ENCODE measurements around the gene COL7A1. TPM values are rescaled to one million over a fixed set of nuclear protein-coding genes. Genes with fewer than 3 reads are reported as not detected.

COL7A1 gene
- total RNA-seq, 1 donor from 2014 or later, result 1.5 TPM

GRCh38 chr3:48591886-48592518, 3.1 kb downstream of the COL7A1 start:
- no peak for DNase-seq

DNA sequence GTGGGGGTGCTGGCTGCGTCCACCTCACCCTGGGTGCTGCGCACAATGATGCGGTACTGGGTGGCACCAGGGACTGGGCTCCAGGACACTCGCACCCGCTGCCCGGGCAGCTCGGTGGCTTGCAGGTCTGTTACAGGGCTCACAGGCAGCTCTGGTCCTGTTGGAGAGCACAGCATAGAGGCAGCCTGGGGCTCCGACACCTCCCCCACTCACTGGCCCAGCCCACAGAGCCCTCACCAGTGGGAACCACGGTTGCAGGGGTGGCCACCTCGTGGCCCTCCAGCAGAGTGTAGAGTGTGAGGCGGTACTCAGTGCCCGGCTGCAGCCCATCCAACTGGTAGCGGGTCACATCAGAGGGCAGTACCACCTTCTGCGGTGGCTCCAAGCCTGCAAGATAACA, 3.7 kb downstream of the COL7A1 start:
- no peak for DNase-seq

GRCh38 chr3:48588230-48588629, 6.9 kb downstream of the COL7A1 start:
- DNase-seq, result no peak

GRCh38 chr3:48587686-48588085, 7.4 kb downstream of the COL7A1 start:
- DNase-seq, result no peak

DNA sequence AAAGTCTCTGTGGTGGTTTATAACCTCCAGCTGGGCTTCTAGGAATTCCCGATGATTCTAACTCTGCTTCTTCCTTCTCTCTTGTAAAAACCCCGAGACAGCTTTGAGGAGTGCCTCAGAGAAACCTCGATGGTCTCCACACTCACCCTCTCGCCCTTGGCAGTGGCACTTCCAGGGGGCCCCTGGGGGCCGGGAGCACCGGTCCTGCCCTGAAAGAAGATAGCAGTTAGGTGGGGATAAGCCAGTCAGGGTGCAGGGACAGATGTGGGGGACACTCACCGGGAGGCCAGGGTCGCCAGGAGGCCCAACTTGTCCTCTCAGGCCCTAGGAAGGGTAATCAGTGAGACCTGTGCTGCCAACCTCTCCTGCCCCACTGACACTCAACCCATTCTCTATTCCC, 9.7 kb downstream of the COL7A1 start:
- DNase-seq, result no peak

- no peak for DNase-seq
Measured at GRCh38 chr3:48584836-48585235, 10.3 kb downstream of the COL7A1 start.

- no peak for DNase-seq
Measured at GRCh38 chr3:48581621-48582481, 13.3 kb downstream of the COL7A1 start.

GRCh38 chr3:48576647-48577046, 18.5 kb downstream of the COL7A1 start:
- DNase-seq, result no peak

- no peak for DNase-seq
Measured at GRCh38 chr3:48575366-48575765, 19.8 kb downstream of the COL7A1 start.

- no peak for DNase-seq
Measured at GRCh38 chr3:48573973-48574585, 21.1 kb downstream of the COL7A1 start.

GRCh38 chr3:48572517-48572916, 22.6 kb downstream of the COL7A1 start:
- no peak for DNase-seq

- DNase-seq, result no peak
Measured at GRCh38 chr3:48571938-48572337, 23.2 kb downstream of the COL7A1 start.

- DNase-seq, result no peak
Measured at GRCh38 chr3:48569808-48570450, 25.2 kb downstream of the COL7A1 start.

DNA sequence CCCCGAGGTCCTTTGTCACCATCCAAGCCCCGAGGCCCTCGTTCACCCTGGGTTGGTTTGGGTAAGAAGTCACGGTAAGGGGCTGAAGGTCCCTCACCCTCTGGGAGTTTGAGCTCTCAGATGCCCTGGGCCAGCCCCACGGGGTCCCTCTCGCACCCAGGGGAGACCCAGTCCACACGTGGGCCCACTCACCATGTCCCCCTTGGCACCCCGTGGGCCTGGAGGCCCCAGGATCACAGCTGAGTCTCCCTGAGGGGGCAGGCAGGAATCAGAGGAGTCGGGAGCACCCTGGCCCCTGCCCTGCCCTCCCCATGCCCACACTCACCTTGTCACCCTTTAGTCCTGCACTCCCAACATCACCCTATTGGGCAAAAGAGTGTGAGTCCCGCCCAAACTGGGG, 25.7 kb downstream of the COL7A1 start:
- DNase-seq, result no peak

DNA sequence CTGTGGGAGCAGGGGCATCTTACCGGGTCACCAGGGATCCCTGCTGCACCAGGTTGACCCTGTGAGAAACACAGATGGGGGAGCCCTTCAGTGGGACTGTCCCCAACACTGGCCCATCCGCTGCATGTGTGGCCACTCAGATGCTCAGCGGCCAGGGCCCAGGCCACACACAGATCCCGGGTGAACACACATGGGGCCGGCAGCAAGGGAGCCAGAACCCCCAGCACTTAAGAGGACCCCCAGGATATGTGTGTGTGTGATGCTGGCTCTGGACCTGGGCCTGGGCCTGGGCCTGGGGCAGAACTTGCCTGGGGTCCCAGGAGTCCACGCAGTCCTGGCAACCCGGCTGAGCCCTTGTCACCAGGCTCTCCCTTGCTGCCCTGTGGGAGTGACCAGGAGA, 26.7 kb downstream of the COL7A1 start:
- no peak for DNase-seq

GRCh38 chr3:48567500-48567899, 27.6 kb downstream of the COL7A1 start:
- no peak for DNase-seq

DNA sequence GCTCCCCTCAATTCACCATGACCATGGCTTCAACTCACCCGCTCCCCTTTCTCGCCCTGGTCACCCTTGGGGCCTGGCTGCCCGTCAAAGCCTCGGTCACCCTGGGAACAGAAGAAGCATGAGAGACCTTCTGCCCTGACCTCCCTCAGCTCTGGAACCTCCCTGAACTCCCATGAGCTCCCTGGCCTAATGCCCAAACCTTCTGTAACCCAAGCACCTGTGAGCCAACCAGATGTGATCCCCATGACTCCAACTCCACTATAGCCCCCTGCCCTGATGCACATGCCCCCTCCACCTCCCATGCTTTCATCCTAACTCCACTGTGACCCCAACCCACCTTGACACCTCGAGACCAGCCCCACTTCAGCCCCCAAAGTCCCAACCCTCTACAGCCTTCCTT, 28.0 kb downstream of the COL7A1 start:
- DNase-seq, result no peak

- no peak for DNase-seq
Measured at GRCh38 chr3:48566401-48566760, 28.7 kb downstream of the COL7A1 start.

DNA sequence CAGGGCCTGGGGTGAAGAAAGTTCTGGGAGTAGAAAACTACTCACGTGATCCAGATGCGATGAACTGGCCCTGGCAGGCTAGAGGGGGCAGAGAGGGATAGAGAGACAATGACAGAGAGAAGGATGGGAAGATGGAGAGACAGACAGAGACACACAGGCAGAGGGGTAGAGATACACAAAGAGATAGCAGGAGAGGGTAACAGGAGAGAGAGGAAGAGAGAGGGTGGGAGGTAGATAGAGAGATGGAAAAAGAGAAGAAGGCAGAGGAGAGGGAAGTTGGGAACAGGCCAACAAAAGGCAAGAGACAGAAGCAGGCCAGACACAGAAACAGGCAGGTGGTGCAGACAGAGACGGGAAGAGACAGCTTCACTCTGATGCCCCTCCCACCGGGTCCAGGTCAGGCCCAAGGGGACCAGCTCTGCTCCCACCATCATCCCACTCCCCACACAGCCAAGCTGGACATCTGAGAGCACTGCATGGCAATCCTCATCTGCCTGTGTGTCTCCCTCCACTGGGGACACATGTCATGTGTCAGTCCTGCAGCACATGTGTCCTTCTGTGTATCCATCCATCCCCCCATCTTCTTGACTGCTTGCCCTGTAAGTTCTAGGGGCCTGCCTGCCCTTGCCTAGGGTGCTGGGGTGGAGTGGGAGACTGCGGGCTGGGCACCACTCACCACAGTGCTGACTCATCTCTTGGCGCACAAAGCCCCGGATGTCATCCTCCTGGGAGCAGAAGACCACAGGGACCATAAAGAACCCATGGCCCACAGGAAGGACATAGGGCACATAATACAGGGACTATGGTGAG, 29.3 kb downstream of the COL7A1 start:
- peak; percentile 18 for DNase-seq

- no peak for DNase-seq
Measured at GRCh38 chr3:48565186-48565585, 29.9 kb downstream of the COL7A1 start.

- no peak for DNase-seq
Measured at GRCh38 chr3:48564667-48565066, 30.5 kb downstream of the COL7A1 start.

DNA sequence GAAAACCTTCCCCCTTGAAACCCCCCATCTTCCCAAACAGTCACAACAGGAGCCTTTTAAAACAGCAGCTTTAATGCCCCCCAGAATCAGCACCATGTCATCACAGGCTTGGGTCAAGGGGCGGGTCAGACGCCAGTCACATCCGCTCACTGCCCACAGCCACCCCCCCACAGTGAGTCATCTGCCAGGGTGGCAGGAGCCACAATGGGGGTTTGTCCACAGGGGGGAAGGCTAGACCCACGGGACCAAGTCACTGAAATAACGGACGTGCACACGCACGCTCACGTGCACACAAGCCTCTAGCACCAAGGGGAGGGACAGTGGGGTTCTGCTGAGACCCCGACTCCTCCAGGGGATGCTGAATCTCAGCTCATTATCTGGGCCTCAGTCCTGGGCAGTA, 31.1 kb downstream of the COL7A1 start:
- peak; percentile 89 for DNase-seq

All from dermis blood vessel endothelial cell (primary cell).